Measurements from ENCODE around the gene MAPK10. TPM values are rescaled to one million over a fixed set of nuclear protein-coding genes. Genes with fewer than 3 reads are reported as not detected.

MAPK10 gene
- total and polyA plus RNA-seq, 9 of the 15 experiments (the other 6 are each of a cell fraction or from before 2014, with no cell fraction given), result 0.10 to 0.53 (median 0.18) TPM; not detected in 4

GRCh38 chr4:86036736-86037135 is 323.1 kb downstream of the MAPK10 start:
- Histone ChIP-seq H3K27ac (ENCODE audit: extremely low read depth, low read depth, low read length) (no peak overlapping the region), H3K9me1 (ENCODE audit: control insufficient read depth, insufficient read depth, low read length) (peaks cover 3% of the 10 kb centered on the region), H3K79me2 (ENCODE audit: control insufficient read depth, insufficient read depth, low read length) (no peaks in the 10 kb centered on the region), H3K9ac (ENCODE audit: insufficient read depth in 1 of 2, low read depth in 2 of 2, low read length in 2 of 2) (no peak overlapping the region), H2AFZ (ENCODE audit: low read depth, low read length) (no peak overlapping the region), H3K27me3 (ENCODE audit: control insufficient read depth in 2 of 2, insufficient read depth in 2 of 2, low read length in 2 of 2) (peaks cover 0 to 11% of the 10 kb centered on the region in 2 experiments; a peak in 2 of 5 replicates), H3K9me3 (replicated peaks; ENCODE audit: control insufficient read depth, insufficient read depth, low read depth, low read length) (no peaks in the 10 kb centered on the region), H3K4me3 (no peak overlapping the region), H3K4me1 (replicated peaks in 1 of 2; ENCODE audit: control insufficient read depth in 2 of 2, insufficient read depth in 2 of 2, low read length in 2 of 2) (no peaks in the 10 kb centered on the region), H3K4me2 (ENCODE audit: insufficient read depth, low read length) (no peak overlapping the region), H4K20me1 (replicated peaks; ENCODE audit: control insufficient read depth, insufficient read depth, low read length) (no peaks in the 10 kb centered on the region), H3K36me3 (ENCODE audit: control insufficient read depth, insufficient read depth, low read length) (no peaks in the 10 kb centered on the region)
- 11% methylated on average over 4 of the region's 4 CpGs for WGBS (ENCODE audit: insufficient coverage, low coverage, missing lambda C conversion rate)
- ATAC-seq (no peak), DNase-seq (ENCODE audit: extremely low read depth in 1 of 4, low spot score in 3 of 4) (no peak), FAIRE-seq (no peak)
- intact Hi-C loops (cut with micrococcal nuclease) (no loop called here), in situ Hi-C loops (cut with MboI) (loop anchor here (25.0 kb wide), 1 partner anchor 899 kb away; no protein-coding TSS in a partner anchor)
- ChIA-PET CTCF (ENCODE audit: low intra/inter-chr PET ratio) (no interaction called here), POLR2A (no interaction called here)
- no peak for TF ChIP-seq CREM (IDR thresholded peaks at IDR 0.05; ENCODE audit: low read depth)
- no peak for TF ChIP-seq KLF16 (IDR thresholded peaks at IDR 0.05)
- TF ChIP-seq BCOR (IDR thresholded peaks at IDR 0.05), result no peak
- TF ChIP-seq THRAP3 (IDR thresholded peaks at IDR 0.05; ENCODE audit: borderline replicate concordance), result no peak
- no peak for TF ChIP-seq ZNF655 (CRISPR knock-in tag; IDR thresholded peaks at IDR 0.05)
- TF ChIP-seq PATZ1 (CRISPR knock-in tag; IDR thresholded peaks at IDR 0.05; ENCODE audit: borderline replicate concordance), result no peak
- TF ChIP-seq NBN (IDR thresholded peaks at IDR 0.05; ENCODE audit: low read depth), result no peak
- TF ChIP-seq, protein P1, sequence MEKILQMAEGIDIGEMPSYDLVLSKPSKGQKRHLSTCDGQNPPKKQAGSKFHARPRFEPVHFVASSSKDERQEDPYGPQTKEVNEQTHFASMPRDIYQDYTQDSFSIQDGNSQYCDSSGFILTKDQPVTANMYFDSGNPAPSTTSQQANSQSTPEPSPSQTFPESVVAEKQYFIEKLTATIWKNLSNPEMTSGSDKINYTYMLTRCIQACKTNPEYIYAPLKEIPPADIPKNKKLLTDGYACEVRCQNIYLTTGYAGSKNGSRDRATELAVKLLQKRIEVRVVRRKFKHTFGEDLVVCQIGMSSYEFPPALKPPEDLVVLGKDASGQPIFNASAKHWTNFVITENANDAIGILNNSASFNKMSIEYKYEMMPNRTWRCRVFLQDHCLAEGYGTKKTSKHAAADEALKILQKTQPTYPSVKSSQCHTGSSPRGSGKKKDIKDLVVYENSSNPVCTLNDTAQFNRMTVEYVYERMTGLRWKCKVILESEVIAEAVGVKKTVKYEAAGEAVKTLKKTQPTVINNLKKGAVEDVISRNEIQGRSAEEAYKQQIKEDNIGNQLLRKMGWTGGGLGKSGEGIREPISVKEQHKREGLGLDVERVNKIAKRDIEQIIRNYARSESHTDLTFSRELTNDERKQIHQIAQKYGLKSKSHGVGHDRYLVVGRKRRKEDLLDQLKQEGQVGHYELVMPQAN (IDR thresholded peaks at IDR 0.05; ENCODE audit: borderline replicate concordance), result no peak
- TF ChIP-seq HDGF (IDR thresholded peaks at IDR 0.05), result no peak
- no peak for TF ChIP-seq NFXL1 (CRISPR knock-in tag; IDR thresholded peaks at IDR 0.05)
- no peak for TF ChIP-seq ZBTB1 (CRISPR knock-in tag; IDR thresholded peaks at IDR 0.05; ENCODE audit: borderline replicate concordance, low read depth)
- TF ChIP-seq HMGN3 (IDR thresholded peaks at IDR 0.05; ENCODE audit: borderline replicate concordance, extremely low read depth, insufficient read length, low read depth, low read length), result no peak
- BruUV-seq (replicated peaks), result no TSS peak
